IgD-negative memory B cell (primary cell): Measurements from ENCODE around the gene ELOVL4. TPM values are rescaled to one million over a fixed set of nuclear protein-coding genes. Genes with fewer than 3 reads are reported as not detected.

Experiments used
- H3K27ac Mint-ChIP-seq, 3 donors: one replicate each; pipeline ENCODE4 v1.8.0; 2020 to 2022; ENCODE audit warnings: mild to moderate bottlenecking in 3 of 3, mixed read lengths in 3 of 3, moderate library complexity in 1 of 3
- H3K27me3 Mint-ChIP-seq: one replicate; pipeline ENCODE4 v1.8.0; 2021; ENCODE audit warnings: mixed read lengths
- H3K36me3 Mint-ChIP-seq: one replicate; pipeline ENCODE4 v1.8.0; 2020; ENCODE audit warnings: mild to moderate bottlenecking, mixed read lengths
- H3K4me1 Mint-ChIP-seq, 3 donors: one replicate each; pipeline ENCODE4 v1.8.0; 2020 to 2022; ENCODE audit warnings: mixed read lengths in 3 of 3, mild to moderate bottlenecking in 1 of 3
- H3K4me3 Mint-ChIP-seq, 4 donors: one replicate each; pipeline ENCODE4 v1.8.0; 2020 to 2022; ENCODE audit warnings: mild to moderate bottlenecking in 4 of 4, mixed read lengths in 4 of 4, moderate library complexity in 3 of 4
- H3K9me3 Mint-ChIP-seq, 3 donors: one replicate each; pipeline ENCODE4 v1.8.0; 2020 to 2021; ENCODE audit warnings: mixed read lengths in 3 of 3, mild to moderate bottlenecking in 1 of 3
- polyA plus RNA-seq: library from polyadenylated mRNA; unstranded; fragments of 300-500 nt; fragmentation: Illumina TruSeq; gene quantifications from one replicate; pipeline ENCODE4 v1.2.3, GENCODE V29; 2021

ELOVL4 gene
- polyA plus RNA-seq, 1 donor from 2014 or later: not detected

DNA sequence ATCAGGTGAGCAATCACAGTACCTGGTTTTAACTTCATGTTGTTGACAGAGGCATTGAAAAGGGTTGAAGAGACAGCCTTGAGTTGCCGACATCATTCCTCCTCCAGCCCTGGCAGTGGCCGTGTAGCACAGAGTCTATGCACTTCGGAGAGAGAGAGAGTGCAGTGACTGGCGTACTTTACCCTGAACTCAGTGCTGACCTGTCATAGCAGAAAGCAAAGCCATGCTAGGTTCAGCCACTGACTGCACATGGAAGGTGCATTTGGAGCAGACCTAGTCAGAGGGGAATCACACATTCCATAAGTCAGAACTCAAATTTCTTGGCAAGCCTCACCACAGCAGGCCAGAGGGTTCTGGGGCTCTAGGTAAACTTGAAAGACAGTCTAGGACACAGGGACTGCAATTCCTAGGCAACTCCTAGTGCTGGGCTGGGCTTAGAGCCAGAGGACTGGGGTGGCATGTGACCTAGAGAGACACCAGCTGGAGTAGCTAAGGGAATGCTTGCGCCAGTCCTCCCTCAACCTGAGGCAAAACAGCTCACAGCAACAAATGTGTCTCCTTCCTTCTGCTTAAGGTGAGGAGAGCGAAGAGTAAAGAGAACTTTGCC, 69.1 kb downstream of the ELOVL4 start:
- no peaks in the 10 kb centered on the region for H3K36me3 Mint-ChIP-seq
- H3K27me3 Mint-ChIP-seq: peaks cover 8% of the 10 kb centered on the region
- no peak overlapping the region for H3K4me3 Mint-ChIP-seq
- peaks cover 5% of the 10 kb centered on the region in 3 donors for H3K9me3 Mint-ChIP-seq
- H3K27ac Mint-ChIP-seq: no peak overlapping the region
- H3K4me1 Mint-ChIP-seq: peaks cover 0 to 2% (median 0%) of the 10 kb centered on the region in 3 donors

DNA sequence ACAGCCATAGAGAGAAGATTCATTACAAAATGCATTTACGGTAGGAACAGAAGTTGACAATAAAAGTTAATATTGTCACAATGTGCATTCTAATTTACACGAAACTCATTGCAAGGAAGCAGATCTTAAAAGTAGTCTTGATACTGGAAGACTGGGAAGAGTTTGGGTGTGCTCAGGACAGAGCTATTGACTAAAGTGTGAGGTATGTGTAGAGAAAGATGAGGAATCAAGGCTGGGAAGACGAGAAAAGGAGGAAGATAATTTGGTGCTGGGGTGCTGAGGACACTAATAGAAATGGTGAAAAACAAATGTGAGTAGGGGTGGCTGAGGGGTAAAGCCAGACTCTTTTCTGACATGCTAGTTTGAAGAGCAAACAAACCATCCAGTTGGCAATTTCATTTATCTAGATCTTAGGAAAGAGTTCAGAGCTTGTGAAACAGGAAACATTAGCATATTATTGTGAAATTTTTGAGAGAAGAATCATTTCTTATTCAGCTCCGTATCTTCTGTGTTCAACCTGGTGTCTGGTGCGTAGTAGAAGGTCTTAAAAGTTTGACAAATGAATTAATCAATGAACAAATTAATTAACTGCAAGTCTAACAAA, 72.7 kb downstream of the ELOVL4 start:
- H3K4me1 Mint-ChIP-seq: peaks cover 0 to 5% (median 0%) of the 10 kb centered on the region in 3 donors
- peaks cover 0 to 2% (median 0%) of the 10 kb centered on the region in 3 donors for H3K9me3 Mint-ChIP-seq
- no peaks in the 10 kb centered on the region for H3K36me3 Mint-ChIP-seq
- H3K4me3 Mint-ChIP-seq: no peak overlapping the region
- no peak overlapping the region for H3K27ac Mint-ChIP-seq
- H3K27me3 Mint-ChIP-seq: peaks cover 12% of the 10 kb centered on the region

DNA sequence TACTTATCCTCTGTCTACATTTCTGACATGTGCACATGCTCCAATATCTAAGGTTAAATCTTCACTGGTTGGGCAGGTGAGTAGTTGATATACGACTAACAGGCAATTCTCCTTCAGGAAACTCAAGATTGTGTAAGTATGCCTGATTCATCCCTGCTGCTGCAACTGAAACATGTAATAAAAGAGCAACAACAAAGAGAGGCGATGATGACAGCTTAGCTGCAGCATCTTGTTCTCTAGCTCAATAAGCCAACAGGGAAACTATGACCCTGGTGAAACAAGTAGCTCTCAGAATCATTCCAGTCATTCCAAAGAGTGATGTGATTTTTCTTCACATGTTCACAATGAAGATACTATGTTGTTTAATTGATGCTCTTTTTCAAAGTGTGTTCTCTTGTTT, 74.4 kb downstream of the ELOVL4 start:
- Mint-ChIP-seq H3K36me3 (no peaks in the 10 kb centered on the region), H3K4me1 (peaks cover 2 to 7% (median 2%) of the 10 kb centered on the region in 3 donors), H3K27ac (no peak overlapping the region), H3K27me3 (peaks cover 15% of the 10 kb centered on the region), H3K4me3 (no peak overlapping the region), H3K9me3 (peaks cover 0 to 2% (median 0%) of the 10 kb centered on the region in 3 donors)

DNA sequence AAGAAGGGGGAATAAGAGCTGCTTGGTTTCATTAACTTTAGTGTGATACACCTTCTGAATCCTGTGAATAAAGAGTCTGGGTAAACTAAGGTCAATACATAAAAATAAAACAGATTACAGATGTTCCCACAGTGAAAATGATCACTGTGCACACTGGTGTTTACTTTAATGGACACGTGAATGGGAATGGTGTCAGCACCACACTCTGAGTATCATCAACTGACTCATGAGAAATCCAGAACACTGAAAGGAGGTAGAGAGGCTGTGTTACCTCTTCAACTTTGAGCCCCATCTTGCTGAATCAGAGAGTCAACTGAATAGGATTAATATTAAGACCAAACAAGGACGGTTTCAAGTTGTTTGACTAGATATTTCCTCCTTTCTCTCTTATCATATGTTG, 75.0 kb downstream of the ELOVL4 start:
- Mint-ChIP-seq H3K4me1 (peaks cover 2 to 7% (median 5%) of the 10 kb centered on the region in 3 donors), H3K36me3 (no peaks in the 10 kb centered on the region), H3K9me3 (peaks cover 0 to 2% (median 0%) of the 10 kb centered on the region in 3 donors), H3K27me3 (peaks cover 15% of the 10 kb centered on the region), H3K4me3 (no peak overlapping the region), H3K27ac (no peak overlapping the region)

DNA sequence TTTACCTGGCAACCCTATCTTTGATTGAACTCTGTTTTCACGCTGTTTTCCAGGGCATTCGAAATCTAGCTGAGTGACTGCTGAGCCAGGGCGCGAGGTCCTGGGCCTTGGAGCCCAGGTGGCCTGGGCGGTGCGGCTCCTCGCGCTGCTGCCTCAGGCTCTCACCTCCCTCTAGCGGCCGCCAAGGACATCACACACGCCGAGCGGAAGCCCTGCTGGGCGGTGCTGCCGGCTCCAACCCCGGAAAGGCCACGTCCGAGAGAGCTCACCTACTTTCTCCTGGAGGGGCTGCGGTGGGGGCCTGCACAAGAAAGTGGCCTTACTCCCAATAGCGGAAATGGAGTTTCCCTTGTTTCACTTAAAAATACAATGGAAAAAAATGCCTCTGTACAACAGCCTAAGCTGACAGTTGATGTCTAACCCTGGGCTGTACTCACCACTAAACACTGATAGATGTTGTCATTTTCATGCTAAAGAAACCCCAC, 77.7 kb downstream of the ELOVL4 start:
- Mint-ChIP-seq H3K9me3 (peaks cover 0 to 2% (median 0%) of the 10 kb centered on the region in 3 donors), H3K27me3 (peaks cover 12% of the 10 kb centered on the region), H3K4me1 (peaks cover 2 to 7% (median 5%) of the 10 kb centered on the region in 3 donors), H3K36me3 (no peaks in the 10 kb centered on the region), H3K27ac (peak overlapping the region in 2 of 3 donors; percentile 40 to 44), H3K4me3 (peak overlapping the region in 3 of 4 donors; percentile 41 to 80 (median 77))

DNA sequence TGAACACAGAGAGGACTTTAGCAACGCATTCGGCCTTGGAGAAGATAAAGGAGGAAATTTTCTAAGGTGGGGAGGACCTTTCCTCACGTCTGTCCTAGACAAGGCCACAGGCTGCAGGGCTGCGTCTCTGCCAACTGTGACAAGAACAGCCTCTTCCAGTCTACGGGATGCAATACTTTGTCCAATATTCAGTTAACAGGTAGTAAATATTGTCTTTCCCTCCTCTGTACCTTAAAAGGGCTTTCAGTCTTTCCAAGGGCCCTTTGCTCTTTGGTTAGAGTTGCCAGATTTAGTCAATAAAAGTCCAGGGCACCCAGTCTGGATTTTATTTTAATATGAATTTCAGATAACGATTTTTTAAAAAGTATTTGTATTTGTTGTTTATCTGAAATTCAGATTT, 78.2 kb downstream of the ELOVL4 start:
- H3K27ac Mint-ChIP-seq: peak overlapping the region in 1 of 3 donors; percentile 44
- peaks cover 2 to 7% (median 5%) of the 10 kb centered on the region in 3 donors for H3K4me1 Mint-ChIP-seq
- no peak overlapping the region for H3K4me3 Mint-ChIP-seq
- no peaks in the 10 kb centered on the region for H3K36me3 Mint-ChIP-seq
- H3K9me3 Mint-ChIP-seq: no peaks in the 10 kb centered on the region
- peaks cover 8% of the 10 kb centered on the region for H3K27me3 Mint-ChIP-seq

DNA sequence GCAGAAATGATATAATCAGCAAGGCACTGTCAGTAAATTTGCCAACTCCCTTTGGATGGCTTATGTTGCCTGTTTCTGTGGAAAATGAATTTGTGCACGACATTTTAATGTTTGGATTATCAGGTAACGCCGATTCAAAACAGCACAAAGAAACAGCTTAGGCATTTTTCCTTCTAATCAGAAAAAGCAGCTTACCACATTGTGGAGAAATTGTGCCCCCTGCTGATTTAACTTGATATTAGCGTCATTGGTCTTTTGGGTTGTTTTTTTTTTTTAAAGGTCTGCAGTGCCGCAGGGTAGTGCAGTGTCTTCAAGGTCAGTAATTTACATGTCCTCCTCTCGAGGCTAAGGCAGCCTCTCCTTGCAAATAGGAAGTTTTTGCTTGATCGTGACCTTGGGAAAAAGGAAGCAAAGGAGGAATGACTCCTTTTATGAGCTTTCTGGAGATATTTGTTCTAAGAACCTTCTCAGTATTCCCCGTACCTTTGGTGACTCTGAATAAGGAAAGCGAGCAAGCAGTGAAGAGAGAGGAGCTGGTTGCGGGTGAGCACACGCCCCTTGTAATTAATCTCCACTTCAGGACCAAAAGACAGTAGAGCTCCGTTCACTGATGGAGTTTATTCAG, 79.1 kb downstream of the ELOVL4 start:
- no peaks in the 10 kb centered on the region for H3K36me3 Mint-ChIP-seq
- no peak overlapping the region for H3K27ac Mint-ChIP-seq
- no peak overlapping the region for H3K4me3 Mint-ChIP-seq
- H3K9me3 Mint-ChIP-seq: no peaks in the 10 kb centered on the region
- H3K4me1 Mint-ChIP-seq: peaks cover 2 to 7% (median 5%) of the 10 kb centered on the region in 3 donors
- peaks cover 8% of the 10 kb centered on the region for H3K27me3 Mint-ChIP-seq

Other genes starting within 250 kb of the ELOVL4 start
- 0.50 TPM for gene TTK, start 57.1 kb upstream of the ELOVL4 start, polyA plus RNA-seq
- gene BCKDHB, start 159.1 kb upstream of the ELOVL4 start, polyA plus RNA-seq: 17.4 TPM